SK-N-SH (cell line): ENCODE measurements around the gene TK2. TPM values are rescaled to one million over a fixed set of nuclear protein-coding genes. Genes with fewer than 3 reads are reported as not detected.

Experiments used
- CTCF ChIA-PET: fragments of 300-600, 350-600 bp; formaldehyde crosslinking; extraction: SDS; loops from one replicate; lab custom pipeline; 2021; lab: Yijun Ruan, JAX
- POLR2A ChIA-PET: fragments of 350-600 bp; sonication (Branson Sonifier 250); formaldehyde crosslinking; extraction: SDS; loops from one replicate; lab custom pipeline; 2020; ENCODE audit warnings: antibody characterized with exemption, inconsistent platforms; lab: Yijun Ruan, JAX
- DNase-seq: peaks from one replicate; pipeline ENCODE4 v3.0.0; 2012
- H2AFZ ChIP-seq: fragments of 200-600 bp; sonication (generic); 2 replicates; pipeline ENCODE4 v1.8.1; 2016; ENCODE audit warnings: antibody characterized with exemption, mild to moderate bottlenecking, low read depth
- H3F3A ChIP-seq: fragments of 200-600 bp; sonication (generic); replicated peaks from 2 replicates; pipeline ENCODE3; 2016; ENCODE audit warnings: antibody characterized with exemption, mild to moderate bottlenecking; ENCODE audit not compliant: insufficient read depth
- H3K27ac ChIP-seq, 2 experiments: fragments of 200-500 bp in 1 of 2; fragments of 200-600 bp in 1 of 2; sonication (Bioruptor generic) in 1 of 2; sonication (generic), shearing (Covaris generic) in 1 of 2; 2 replicates each; pipeline versions ENCODE4 v1.5.1 to v1.6.1; 2014 to 2016; ENCODE audit warnings: low read depth in 2 of 2, inconsistent platforms in 1 of 2, low read length in 1 of 2, mild to moderate bottlenecking in 1 of 2, mixed read lengths in 1 of 2
- H3K27me3 ChIP-seq: fragments of 200-600 bp; sonication (generic), shearing (Covaris generic); 2 replicates; pipeline ENCODE4 v1.6.1; 2016; ENCODE audit warnings: mixed run types; ENCODE audit not compliant: insufficient read depth
- H3K36me3 ChIP-seq, 2 experiments: fragments of 200-500 bp in 1 of 2; fragments of 200-600 bp in 1 of 2; sonication (Bioruptor generic) in 1 of 2; sonication (generic) in 1 of 2; replicated peaks in 1 of 2; 2 replicates each; pipeline versions ENCODE3 to v1.5.1; 2014 to 2016; ENCODE audit warnings: low read length in 1 of 2, mild to moderate bottlenecking in 1 of 2; ENCODE audit not compliant: insufficient read depth in 2 of 2, control insufficient read depth in 1 of 2
- H3K4me1 ChIP-seq, 2 experiments: fragments of 200-500 bp in 1 of 2; fragments of 200-600 bp in 1 of 2; sonication (Bioruptor generic) in 1 of 2; sonication (generic), shearing (Covaris generic) in 1 of 2; 2 replicates each; pipeline versions ENCODE4 v1.5.1 to v1.6.1; 2014 to 2016; ENCODE audit warnings: low read depth in 1 of 2, low read length in 1 of 2, mixed run types in 1 of 2; ENCODE audit not compliant: insufficient read depth in 2 of 2, control insufficient read depth in 1 of 2
- H3K4me2 ChIP-seq: fragments of 200-600 bp; sonication (generic), shearing (Covaris generic); 2 replicates; pipeline ENCODE4 v1.6.1; 2017; ENCODE audit warnings: mixed run types
- H3K4me3 ChIP-seq, 2 experiments: fragments of 200-500 bp in 1 of 2; fragments of 200-600 bp in 1 of 2; sonication (Bioruptor generic) in 1 of 2; sonication (generic), shearing (Covaris generic) in 1 of 2; 2 replicates each; pipeline versions ENCODE4 v1.5.1 to v1.8.1; 2014 to 2016; ENCODE audit warnings: low read depth in 2 of 2, inconsistent platforms in 1 of 2, low read length in 1 of 2, mild to moderate bottlenecking in 1 of 2, mixed read lengths in 1 of 2, moderate library complexity in 1 of 2
- H3K79me2 ChIP-seq: fragments of 200-600 bp; sonication (generic); 2 replicates; pipeline ENCODE4 v1.8.1; 2017; ENCODE audit warnings: mild to moderate bottlenecking; ENCODE audit not compliant: insufficient read depth
- H3K9ac ChIP-seq: fragments of 200-600 bp; sonication (generic); 2 replicates; pipeline ENCODE4 v1.6.1; 2017; ENCODE audit warnings: mixed run types
- H3K9me2 ChIP-seq: fragments of 200-600 bp; sonication (generic); 2 replicates; pipeline ENCODE4 v1.6.1; 2017; ENCODE audit warnings: mixed run types
- H3K9me3 ChIP-seq: fragments of 200-600 bp; sonication (generic); 2 replicates; pipeline ENCODE4 v1.6.1; 2017; ENCODE audit warnings: mixed run types, mild to moderate bottlenecking, moderate library complexity
- H4K20me1 ChIP-seq: fragments of 200-600 bp; sonication (generic); 2 replicates; pipeline ENCODE4 v1.6.1; 2017; ENCODE audit warnings: mild to moderate bottlenecking, mixed run types; ENCODE audit not compliant: insufficient read depth
- ELF1 ChIP-seq: IDR thresholded peaks from 2 replicates; pipeline ENCODE4 v1.4.0; 2012
- EZH2phosphoT487 ChIP-seq: fragments of 200-600 bp; sonication (generic); IDR thresholded peaks from 2 replicates; pipeline ENCODE4 v1.6.1; 2017; ENCODE audit warnings: low read depth, mixed run types, mild to moderate bottlenecking, antibody characterized with exemption, moderate library complexity, borderline replicate concordance
- FOSL2 ChIP-seq: IDR thresholded peaks from 2 replicates; pipeline ENCODE4 v1.4.0; 2012; ENCODE audit warnings: low read depth, mild to moderate bottlenecking, moderate library complexity, borderline replicate concordance
- MEF2A ChIP-seq: IDR thresholded peaks from 2 replicates; pipeline ENCODE4 v1.4.0; 2012; ENCODE audit warnings: low read depth, borderline replicate concordance
- NFIC ChIP-seq: IDR thresholded peaks from 2 replicates; pipeline ENCODE4 v1.4.0; 2012; ENCODE audit warnings: borderline replicate concordance
- POLR2AphosphoS5 ChIP-seq: IDR thresholded peaks from 2 replicates; pipeline ENCODE4 v1.6.1; 2012; ENCODE audit warnings: low read depth, low read length
- RAD21 ChIP-seq: IDR thresholded peaks from 2 replicates; pipeline ENCODE4 v1.6.1; 2012; ENCODE audit warnings: mild to moderate bottlenecking, low read length
- RXRA ChIP-seq: IDR thresholded peaks from 2 replicates; pipeline ENCODE4 v1.4.0; 2012; ENCODE audit warnings: low read depth, mild to moderate bottlenecking, borderline replicate concordance
- SMC3 ChIP-seq: IDR thresholded peaks from 2 replicates; pipeline ENCODE4 v1.6.1; 2012; ENCODE audit warnings: low read depth, low read length, improper control_type of control experiment
- TAF1 ChIP-seq: IDR thresholded peaks from 2 replicates; pipeline ENCODE4 v1.6.1; 2012; ENCODE audit warnings: low read depth, mild to moderate bottlenecking, low read length, moderate library complexity, borderline replicate concordance
- WGBS: methylation state at CpG from one replicate; pipeline ENCODE4 v1.1.6; 2017; ENCODE audit warnings: low lambda C conversion rate; 5-methylcytosine and 5-hydroxymethylcytosine counted together
- polyA plus RNA-seq, 3 experiments: library from polyadenylated mRNA; depleted of rRNA; stranded (reverse); fragments of >200 nt; gene quantifications; 2 replicates each; pipeline ENCODE4 v1.2.3, GENCODE V29; 2012
- TF ChIP-seq, protein P1 (sequence below): IDR thresholded peaks from 2 replicates; pipeline ENCODE4 v1.6.1; 2012; ENCODE audit warnings: mild to moderate bottlenecking, low read depth, low read length, moderate library complexity

TK2 gene
- polyA plus RNA-seq, 1 of the 3 experiments (the other 2 are of a cell fraction) = 25.2 TPM

GRCh38 chr16:66538910-66539309, 11.0 kb downstream of the TK2 start:
- WGBS = 93% methylated on average over 5 of the region's 5 CpGs
- CTCF ChIA-PET = interaction anchor here (1.3 kb wide), 1 partner anchor 24 kb away, joined by 3 read pairs; no protein-coding TSS in a partner anchor

DNA sequence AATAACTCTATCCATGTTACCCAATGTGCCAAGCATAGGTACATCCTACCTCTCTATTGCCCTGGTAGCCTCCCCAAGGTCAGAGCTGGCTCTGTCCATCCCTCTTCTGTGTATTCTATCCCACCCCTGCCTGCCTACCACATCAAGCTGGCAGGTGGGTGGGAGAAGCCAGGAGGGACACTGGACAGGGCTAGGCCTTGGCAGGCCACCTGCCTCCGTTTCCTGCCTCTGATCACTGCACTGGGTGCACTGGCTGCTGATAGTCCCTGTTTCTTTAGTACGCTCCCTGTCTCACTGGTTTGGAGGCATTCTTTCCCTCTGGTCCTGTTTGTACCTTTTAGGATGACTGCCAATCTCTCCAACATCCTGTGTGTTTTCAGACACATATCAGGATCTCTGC, 12.7 kb downstream of the TK2 start:
- no peaks in the 10 kb centered on the region for H3K79me2 ChIP-seq
- no peaks in the 10 kb centered on the region for H3K9me3 ChIP-seq
- no peak for TF ChIP-seq SMC3
- TF ChIP-seq NFIC = no peak
- TF ChIP-seq RXRA = no peak
- H3F3A ChIP-seq = no peaks in the 10 kb centered on the region
- H4K20me1 ChIP-seq = no peaks in the 10 kb centered on the region
- no peaks in the 10 kb centered on the region for H3K4me1 ChIP-seq
- ChIA-PET CTCF (interaction anchor here (2.4 kb wide), 1 partner anchor 11 kb away, joined by 9 read pairs; no protein-coding TSS in a partner anchor), POLR2A (no interaction called here)
- no peak for DNase-seq
- no peaks in the 10 kb centered on the region for H3K9me2 ChIP-seq
- no peak overlapping the region for H3K4me2 ChIP-seq
- H3K9ac ChIP-seq = no peak overlapping the region
- WGBS = 100% methylated on average over 2 of the region's 2 CpGs
- H3K27ac ChIP-seq = no peak overlapping the region
- H3K36me3 ChIP-seq = peaks cover 4 to 9% of the 10 kb centered on the region in 2 experiments
- H2AFZ ChIP-seq = no peak overlapping the region
- no peak overlapping the region for H3K4me3 ChIP-seq
- H3K27me3 ChIP-seq = no peaks in the 10 kb centered on the region

More at GRCh38 chr16:66538910-66539309, 11.0 kb downstream of the TK2 start:
- TF ChIP-seq FOSL2 (no peak), EZH2phosphoT487 (no peak), MEF2A (no peak), POLR2AphosphoS5 (no peak), ELF1 (no peak), RAD21 (no peak), TAF1 (no peak), NFIC (no peak)
- TF ChIP-seq, protein P1, sequence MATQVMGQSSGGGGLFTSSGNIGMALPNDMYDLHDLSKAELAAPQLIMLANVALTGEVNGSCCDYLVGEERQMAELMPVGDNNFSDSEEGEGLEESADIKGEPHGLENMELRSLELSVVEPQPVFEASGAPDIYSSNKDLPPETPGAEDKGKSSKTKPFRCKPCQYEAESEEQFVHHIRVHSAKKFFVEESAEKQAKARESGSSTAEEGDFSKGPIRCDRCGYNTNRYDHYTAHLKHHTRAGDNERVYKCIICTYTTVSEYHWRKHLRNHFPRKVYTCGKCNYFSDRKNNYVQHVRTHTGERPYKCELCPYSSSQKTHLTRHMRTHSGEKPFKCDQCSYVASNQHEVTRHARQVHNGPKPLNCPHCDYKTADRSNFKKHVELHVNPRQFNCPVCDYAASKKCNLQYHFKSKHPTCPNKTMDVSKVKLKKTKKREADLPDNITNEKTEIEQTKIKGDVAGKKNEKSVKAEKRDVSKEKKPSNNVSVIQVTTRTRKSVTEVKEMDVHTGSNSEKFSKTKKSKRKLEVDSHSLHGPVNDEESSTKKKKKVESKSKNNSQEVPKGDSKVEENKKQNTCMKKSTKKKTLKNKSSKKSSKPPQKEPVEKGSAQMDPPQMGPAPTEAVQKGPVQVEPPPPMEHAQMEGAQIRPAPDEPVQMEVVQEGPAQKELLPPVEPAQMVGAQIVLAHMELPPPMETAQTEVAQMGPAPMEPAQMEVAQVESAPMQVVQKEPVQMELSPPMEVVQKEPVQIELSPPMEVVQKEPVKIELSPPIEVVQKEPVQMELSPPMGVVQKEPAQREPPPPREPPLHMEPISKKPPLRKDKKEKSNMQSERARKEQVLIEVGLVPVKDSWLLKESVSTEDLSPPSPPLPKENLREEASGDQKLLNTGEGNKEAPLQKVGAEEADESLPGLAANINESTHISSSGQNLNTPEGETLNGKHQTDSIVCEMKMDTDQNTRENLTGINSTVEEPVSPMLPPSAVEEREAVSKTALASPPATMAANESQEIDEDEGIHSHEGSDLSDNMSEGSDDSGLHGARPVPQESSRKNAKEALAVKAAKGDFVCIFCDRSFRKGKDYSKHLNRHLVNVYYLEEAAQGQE = no peak
- TF ChIP-seq, all 33 proteins: peak for 0
- Histone ChIP-seq H3K9me2 (no peaks in the 10 kb centered on the region), H3K9me3 (no peaks in the 10 kb centered on the region), H4K20me1 (no peaks in the 10 kb centered on the region), H3K4me3 (no peak overlapping the region), H2AFZ (no peak overlapping the region), H3K4me2 (no peak overlapping the region), H3F3A (no peaks in the 10 kb centered on the region), H3K9ac (no peak overlapping the region), H3K36me3 (peaks cover 3 to 9% of the 10 kb centered on the region in 2 experiments), H3K4me1 (no peaks in the 10 kb centered on the region), H3K27ac (no peak overlapping the region), H3K27me3 (no peaks in the 10 kb centered on the region), H3K79me2 (no peaks in the 10 kb centered on the region)
- POLR2A ChIA-PET = no interaction called here
- no peak for DNase-seq
